Ascending aorta (tissue), 2 donors: ENCODE measurements around the gene SCUBE2. TPM values are rescaled to one million over a fixed set of nuclear protein-coding genes. Genes with fewer than 3 reads are reported as not detected.
A peak's percentile ranks its signal among the peaks of the same experiment; 100 is the strongest.

Experiments
- DNase-seq, 2 donors: peaks; one replicate each; pipeline ENCODE4 v3.0.0-alpha.2; 2019; ENCODE audit warnings: low spot score in 2 of 2
- H3K27ac ChIP-seq, 2 donors: fragments of 200-600 bp; sonication (generic); one replicate each; pipeline ENCODE4 v1.5.1; 2016 to 2017; ENCODE audit warnings: mild to moderate bottlenecking in 1 of 2
- H3K27me3 ChIP-seq: fragments of 200-600 bp; sonication (generic); one replicate; pipeline ENCODE4 v1.5.1; 2017
- H3K36me3 ChIP-seq, 2 donors: fragments of 200-600 bp; sonication (generic); one replicate each; pipeline ENCODE4 v1.5.1; 2016
- H3K4me1 ChIP-seq, 2 donors: fragments of 200-600 bp; sonication (generic); one replicate each; pipeline ENCODE4 v1.5.1; 2016 to 2017; ENCODE audit warnings: mild to moderate bottlenecking in 1 of 2
- H3K4me3 ChIP-seq, 2 donors: fragments of 200-600 bp; sonication (generic); one replicate each; pipeline ENCODE4 v1.5.1; 2016 to 2017; ENCODE audit warnings: mild to moderate bottlenecking in 1 of 2
- H3K9me3 ChIP-seq, 2 donors: fragments of 200-600 bp; sonication (generic); one replicate each; pipeline ENCODE4 v1.5.1; 2016
- CTCF ChIP-seq, 3 experiments: fragments of 200-600 bp in 2 of 3; fragments of 450-650 bp in 1 of 3; sonication (generic) in 2 of 3; IDR thresholded peaks; one replicate each; pipeline ENCODE4 v1.5.1; 2016 to 2019; ENCODE audit warnings: antibody characterized with exemption in 3 of 3, mild to moderate bottlenecking in 1 of 3, moderate library complexity in 1 of 3
- intact Hi-C: fragments of 100-400 bp; cut with DNase I; formaldehyde crosslinking; loops from one replicate; pipeline ENCODE4 v1.15.1; 2023
- total RNA-seq: library from RNA; depleted of rRNA; stranded (reverse); fragments of >200 nt; gene quantifications from one replicate; pipeline ENCODE4 v1.1.0, GENCODE V29; 2016

The SCUBE2 gene
- 1.1 TPM for total RNA-seq

GRCh38 chr11:9091044-9091922 lies at the start of gene SCUBE2:
TSS of gene SCUBE2 (minus strand) at chr11:9091599. CDS start at chr11:9091528, 71 bp downstream.
- intact Hi-C loops, result no loop called here
- H3K27me3 ChIP-seq, result no peaks in the 10 kb centered on the region
- peak within 1 kb of the TSS; percentile 64 to 68 for H3K4me3 ChIP-seq
- TF ChIP-seq CTCF (IDR thresholded peaks at IDR 0.05), result no peak
- no peaks in the 10 kb centered on the region for H3K4me1 ChIP-seq
- DNase-seq, result no peak
- H3K9me3 ChIP-seq, result no peaks in the 10 kb centered on the region
- no peak within 1 kb of the TSS for H3K27ac ChIP-seq
- H3K36me3 ChIP-seq, result no peaks in the 10 kb centered on the region

GRCh38 chr11:9141186-9141585 lies 49.8 kb upstream of the SCUBE2 start:
- Histone ChIP-seq H3K9me3 (no peaks in the 10 kb centered on the region), H3K36me3 (peaks cover 54 to 59% of the 10 kb centered on the region in 2 donors), H3K4me3 (no peak overlapping the region), H3K4me1 (peaks cover 7 to 19% of the 10 kb centered on the region in 2 donors), H3K27me3 (no peaks in the 10 kb centered on the region), H3K27ac (no peak overlapping the region)
- DNase-seq, result no peak
- TF ChIP-seq CTCF (IDR thresholded peaks at IDR 0.05), result no peak
- intact Hi-C loops, result no loop called here

- Histone ChIP-seq H3K36me3 (peaks cover 40 to 48% of the 10 kb centered on the region in 2 donors), H3K27ac (peak overlapping the region; percentile 67 to 68), H3K9me3 (no peaks in the 10 kb centered on the region), H3K4me3 (no peak overlapping the region), H3K27me3 (no peaks in the 10 kb centered on the region), H3K4me1 (peaks cover 7 to 19% of the 10 kb centered on the region in 2 donors)
- no peak for DNase-seq
- no peak for TF ChIP-seq CTCF (IDR thresholded peaks at IDR 0.05)
- intact Hi-C loops, result loop anchor here (5.0 kb wide), 5 partner anchors 137 to 457 kb away; partner anchors contain the start of genes AKIP1, NRIP3, RPL27A and TMEM9B
Measured at GRCh38 chr11:9139628-9140357, 48.4 kb upstream of the SCUBE2 start.

- TF ChIP-seq CTCF (IDR thresholded peaks at IDR 0.05), result no peak
- Histone ChIP-seq H3K4me1 (peaks cover 7 to 19% of the 10 kb centered on the region in 2 donors), H3K36me3 (peaks cover 32 to 39% of the 10 kb centered on the region in 2 donors), H3K27me3 (no peaks in the 10 kb centered on the region), H3K9me3 (no peaks in the 10 kb centered on the region), H3K4me3 (no peak overlapping the region), H3K27ac (peak overlapping the region; percentile 67 to 68)
- DNase-seq, result peak in 1 of 2 donors; percentile 74
- intact Hi-C loops, result loop anchor here (5.0 kb wide), 5 partner anchors 137 to 457 kb away; partner anchors contain the start of genes AKIP1, NRIP3, RPL27A and TMEM9B
Measured at GRCh38 chr11:9138612-9139579, 47.5 kb upstream of the SCUBE2 start.

- Histone ChIP-seq H3K4me1 (peaks cover 7 to 19% of the 10 kb centered on the region in 2 donors), H3K4me3 (no peak overlapping the region), H3K27ac (peak overlapping the region; percentile 57 to 67), H3K9me3 (no peaks in the 10 kb centered on the region), H3K27me3 (no peaks in the 10 kb centered on the region), H3K36me3 (peaks cover 24 to 31% of the 10 kb centered on the region in 2 donors)
- no peak for DNase-seq
- intact Hi-C loops, result loop anchor here (5.0 kb wide), 5 partner anchors 136 to 456 kb away; partner anchors contain the start of genes AKIP1, NRIP3, RPL27A and TMEM9B
- TF ChIP-seq CTCF (IDR thresholded peaks at IDR 0.05), result no peak
Measured at GRCh38 chr11:9138133-9138453, 46.7 kb upstream of the SCUBE2 start.
